ENCODE data around the gene SMDT1. TPM values are rescaled to one million over a fixed set of nuclear protein-coding genes. Genes with fewer than 3 reads are reported as not detected.
"Not testable (repeated sequence)": the region's sequence is repeated elsewhere in the genome, so short reads cannot be mapped to it uniquely, and the experiment has no call there.

Gene SMDT1
- total and polyA plus RNA-seq, 2 donors (not counting 3 experiments of a cell fraction or from before 2014, with no cell fraction given): 61.2 to 74.2 TPM

GRCh38 chr22:42128776-42129694 is 49.5 kb downstream of the SMDT1 start:
- H3K9me3 ChIP-seq (replicated peaks; ENCODE audit: control insufficient read depth, insufficient read depth, low read length); CTCF ChIA-PET; H2AFZ ChIP-seq (ENCODE audit: low read depth, low read length); H3K4me3 ChIP-seq (replicated peaks in 1 of 3; ENCODE audit: insufficient read depth in 1 of 3, low read depth in 1 of 3, low read length in 3 of 3); POLR2A ChIA-PET; H3K27me3 ChIP-seq (ENCODE audit: control insufficient read depth in 2 of 2, insufficient read depth in 2 of 2, low read length in 2 of 2); H3K4me1 ChIP-seq (ENCODE audit: control insufficient read depth, extremely low read depth, insufficient read depth, low read length); intact Hi-C loops (cut with micrococcal nuclease); dilution Hi-C loops (cut with MboI; ENCODE audit: extremely low pct_ligation_motif_present, low sequenced_read_pairs); H3K79me2 ChIP-seq (ENCODE audit: control insufficient read depth, insufficient read depth, low read length); H3K4me2 ChIP-seq (ENCODE audit: insufficient read depth, low read length); H3K27ac ChIP-seq (ENCODE audit: insufficient read depth, low read depth, low read length); H3K36me3 ChIP-seq (ENCODE audit: control insufficient read depth in 2 of 2, extremely low read depth in 1 of 2, insufficient read depth in 2 of 2, low read length in 2 of 2); H3K9me1 ChIP-seq (replicated peaks; ENCODE audit: control insufficient read depth, extremely low read depth, insufficient read depth, low read length); FAIRE-seq; BruUV-seq (replicated peaks); DNase-seq (ENCODE audit: low read depth, low spot score); H3K9ac ChIP-seq (replicated peaks; ENCODE audit: extremely low read depth, insufficient read depth, low read length); H4K20me1 ChIP-seq (replicated peaks; ENCODE audit: control insufficient read depth, extremely low read depth, insufficient read depth, low read length): not testable (repeated sequence)

GRCh38 chr22:42130182-42130581 is 50.7 kb downstream of the SMDT1 start:
- H4K20me1 ChIP-seq (replicated peaks; ENCODE audit: control insufficient read depth, extremely low read depth, insufficient read depth, low read length); POLR2A ChIA-PET; FAIRE-seq; H3K79me2 ChIP-seq (ENCODE audit: control insufficient read depth, insufficient read depth, low read length); H3K4me2 ChIP-seq (ENCODE audit: insufficient read depth, low read length); H3K36me3 ChIP-seq (ENCODE audit: control insufficient read depth in 2 of 2, extremely low read depth in 1 of 2, insufficient read depth in 2 of 2, low read length in 2 of 2); H2AFZ ChIP-seq (ENCODE audit: low read depth, low read length); H3K9me3 ChIP-seq (replicated peaks; ENCODE audit: control insufficient read depth, insufficient read depth, low read length); H3K27me3 ChIP-seq (ENCODE audit: control insufficient read depth in 2 of 2, insufficient read depth in 2 of 2, low read length in 2 of 2); intact Hi-C loops (cut with micrococcal nuclease); H3K4me3 ChIP-seq (replicated peaks in 1 of 3; ENCODE audit: insufficient read depth in 1 of 3, low read depth in 1 of 3, low read length in 3 of 3); H3K9me1 ChIP-seq (replicated peaks; ENCODE audit: control insufficient read depth, extremely low read depth, insufficient read depth, low read length); BruUV-seq (replicated peaks); H3K27ac ChIP-seq (ENCODE audit: insufficient read depth, low read depth, low read length); H3K9ac ChIP-seq (replicated peaks; ENCODE audit: extremely low read depth, insufficient read depth, low read length); DNase-seq (ENCODE audit: low read depth, low spot score); H3K4me1 ChIP-seq (ENCODE audit: control insufficient read depth, extremely low read depth, insufficient read depth, low read length); dilution Hi-C loops (cut with MboI; ENCODE audit: extremely low pct_ligation_motif_present, low sequenced_read_pairs); CTCF ChIA-PET: not testable (repeated sequence)

- H3K4me3 ChIP-seq (replicated peaks in 1 of 3; ENCODE audit: insufficient read depth in 1 of 3, low read depth in 1 of 3, low read length in 3 of 3); intact Hi-C loops (cut with micrococcal nuclease); DNase-seq (ENCODE audit: low read depth, low spot score); H3K4me2 ChIP-seq (ENCODE audit: insufficient read depth, low read length); H3K9ac ChIP-seq (replicated peaks; ENCODE audit: extremely low read depth, insufficient read depth, low read length); H3K4me1 ChIP-seq (ENCODE audit: control insufficient read depth, extremely low read depth, insufficient read depth, low read length); H3K9me1 ChIP-seq (replicated peaks; ENCODE audit: control insufficient read depth, extremely low read depth, insufficient read depth, low read length); H3K9me3 ChIP-seq (replicated peaks; ENCODE audit: control insufficient read depth, insufficient read depth, low read length); H4K20me1 ChIP-seq (replicated peaks; ENCODE audit: control insufficient read depth, extremely low read depth, insufficient read depth, low read length); H3K27me3 ChIP-seq (ENCODE audit: control insufficient read depth in 2 of 2, insufficient read depth in 2 of 2, low read length in 2 of 2); POLR2A ChIA-PET; H3K79me2 ChIP-seq (ENCODE audit: control insufficient read depth, insufficient read depth, low read length); H3K27ac ChIP-seq (ENCODE audit: insufficient read depth, low read depth, low read length); dilution Hi-C loops (cut with MboI; ENCODE audit: extremely low pct_ligation_motif_present, low sequenced_read_pairs); H2AFZ ChIP-seq (ENCODE audit: low read depth, low read length); BruUV-seq (replicated peaks); H3K36me3 ChIP-seq (ENCODE audit: control insufficient read depth in 2 of 2, extremely low read depth in 1 of 2, insufficient read depth in 2 of 2, low read length in 2 of 2): not testable (repeated sequence)
- FAIRE-seq: peak; percentile 49
- CTCF ChIA-PET: interaction anchor here (1.6 kb wide), 1 partner anchor 9 kb away, joined by 3 read pairs; no protein-coding TSS in a partner anchor
Observed at GRCh38 chr22:42130639-42131431, 51.3 kb downstream of the SMDT1 start, which contains the start of gene CYP2D6. TSS of gene CYP2D6 (minus strand) at chr22:42130810. CDS start at chr22:42130791, 19 bp downstream.
